HG03139 (cell line): ENCODE measurements around the gene TOMM20.
"Not testable (repeated sequence)": the region's sequence is repeated elsewhere in the genome, so short reads cannot be mapped to it uniquely, and the experiment has no call there.

ENCODE experiments used
- ATAC-seq: cut with Tn5 transposase; IDR thresholded peaks from one replicate; pipeline ENCODE4 v1.9.1; 2021; ENCODE audit not compliant: unreplicated experiment

Gene TOMM20

GRCh38 chr1:235128456-235129328 lies at the start of gene TOMM20:
TOMM20 (minus strand) TSS chr1:235128837; CDS start chr1:235128715, 122 bp downstream.
- ATAC-seq, result peak; percentile 95

- ATAC-seq, result no peak
Observed at GRCh38 chr1:235176486-235176885, 47.8 kb upstream of the TOMM20 start.

- no peak for ATAC-seq
Observed at GRCh38 chr1:235169986-235170385, 41.3 kb upstream of the TOMM20 start.

GRCh38 chr1:235168375-235168774 lies 39.7 kb upstream of the TOMM20 start:
- no peak for ATAC-seq

GRCh38 chr1:235161685-235162327 lies 33.2 kb upstream of the TOMM20 start:
- ATAC-seq, result no peak

GRCh38 chr1:235160957-235161684 lies 32.5 kb upstream of the TOMM20 start, which contains the start of gene RBM34:
RBM34 (minus strand) TSS chr1:235161250; CDS start chr1:235161226, 24 bp downstream.
- peak; percentile 85 for ATAC-seq

- ATAC-seq, result peak; percentile 37
Observed at GRCh38 chr1:235160383-235160956, 31.8 kb upstream of the TOMM20 start.

GRCh38 chr1:235159930-235160329 lies 31.3 kb upstream of the TOMM20 start:
- ATAC-seq, result not testable (repeated sequence)

GRCh38 chr1:235159284-235159683 lies 30.6 kb upstream of the TOMM20 start:
- not testable (repeated sequence) for ATAC-seq

GRCh38 chr1:235158680-235159079 lies 30.0 kb upstream of the TOMM20 start:
- ATAC-seq, result no peak

- no peak for ATAC-seq
Observed at GRCh38 chr1:235157150-235157549, 28.5 kb upstream of the TOMM20 start.

GRCh38 chr1:235156740-235157139 lies 28.1 kb upstream of the TOMM20 start:
- no peak for ATAC-seq

- ATAC-seq, result no peak
Observed at GRCh38 chr1:235156265-235156664, 27.6 kb upstream of the TOMM20 start.

GRCh38 chr1:235152235-235152634 lies 23.6 kb upstream of the TOMM20 start:
- no peak for ATAC-seq

GRCh38 chr1:235151033-235151432 lies 22.4 kb upstream of the TOMM20 start:
- ATAC-seq, result no peak

GRCh38 chr1:235149824-235150223 lies 21.2 kb upstream of the TOMM20 start:
- no peak for ATAC-seq

GRCh38 chr1:235147269-235147668 lies 18.6 kb upstream of the TOMM20 start:
- ATAC-seq, result no peak

GRCh38 chr1:235145639-235146038 lies 17.0 kb upstream of the TOMM20 start:
- no peak for ATAC-seq

GRCh38 chr1:235142991-235143390 lies 14.4 kb upstream of the TOMM20 start:
- ATAC-seq, result no peak

- ATAC-seq, result no peak
Observed at GRCh38 chr1:235139315-235139714, 10.7 kb upstream of the TOMM20 start.

- ATAC-seq, result no peak
Observed at GRCh38 chr1:235138821-235139220, 10.2 kb upstream of the TOMM20 start.
